ENCODE results near the gene RNFT1. TPM values are rescaled to one million over a fixed set of nuclear protein-coding genes. Genes with fewer than 3 reads are reported as not detected.
A peak's percentile ranks its signal among the peaks of the same experiment; 100 is the strongest.
"Not testable (repeated sequence)": the region's sequence is repeated elsewhere in the genome, so short reads cannot be mapped to it uniquely, and the experiment has no call there.

RNFT1 gene
- total RNA-seq, 1 experiment from 2014 or later = 4.0 TPM

DNA sequence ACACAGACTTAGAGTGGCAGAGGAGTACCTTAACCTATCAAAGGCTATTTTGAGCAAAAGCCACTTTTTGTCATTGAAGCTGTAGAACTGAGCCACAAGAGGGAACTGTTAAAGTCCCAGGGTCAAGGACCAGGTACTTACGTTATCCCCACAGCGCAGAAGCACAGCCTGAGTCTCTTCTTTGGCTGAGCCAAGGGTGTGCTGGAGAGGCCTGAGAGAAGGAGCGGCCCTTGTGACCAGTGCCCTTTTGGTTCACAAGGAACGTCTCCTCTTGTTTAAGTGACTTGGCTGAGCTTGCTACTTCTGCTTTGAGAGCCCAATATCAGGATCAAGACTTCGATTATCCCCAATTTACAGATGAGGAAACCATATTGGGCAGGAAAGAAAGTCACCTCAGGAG is 40.0 kb upstream of the RNFT1 start:
- POLR2A ChIA-PET; H3K4me1 Mint-ChIP-seq; DNase-seq (ENCODE audit: low spot score); H3K36me3 Mint-ChIP-seq; H3K27me3 Mint-ChIP-seq (ENCODE audit: low read depth); H3K4me3 Mint-ChIP-seq; ATAC-seq; H3K9me3 Mint-ChIP-seq: not testable (repeated sequence)
- CTCF ChIA-PET = interaction anchor here (1.5 kb wide), 1 partner anchor 40 kb away, joined by 6 read pairs; the partner anchor contains the start of gene RNFT1
- H3K27ac Mint-ChIP-seq = 0 out of 2 replicates have a peak overlapping the region, but pooled peaks have one; percentile 23

DNA sequence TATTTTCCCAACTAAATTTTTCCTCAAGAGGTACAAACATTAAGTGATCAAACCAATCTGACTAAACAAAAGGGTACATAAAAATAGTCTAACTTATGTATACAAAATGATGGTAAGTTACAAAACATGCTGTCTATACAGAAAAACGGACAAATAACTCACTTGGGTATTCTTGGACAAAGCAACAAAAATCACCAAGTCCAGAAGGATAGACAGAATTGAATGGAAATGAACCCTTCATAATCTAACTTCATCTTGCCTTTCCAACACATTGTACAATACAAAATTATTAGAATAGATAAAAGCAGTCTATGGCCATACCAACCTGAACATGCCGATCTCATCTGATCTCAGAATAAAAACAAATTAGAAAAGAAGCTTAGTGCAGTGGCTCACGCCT is 37.9 kb upstream of the RNFT1 start:
- H3K36me3 Mint-ChIP-seq, H3K4me1 Mint-ChIP-seq, CTCF ChIA-PET: not testable (repeated sequence)

DNA sequence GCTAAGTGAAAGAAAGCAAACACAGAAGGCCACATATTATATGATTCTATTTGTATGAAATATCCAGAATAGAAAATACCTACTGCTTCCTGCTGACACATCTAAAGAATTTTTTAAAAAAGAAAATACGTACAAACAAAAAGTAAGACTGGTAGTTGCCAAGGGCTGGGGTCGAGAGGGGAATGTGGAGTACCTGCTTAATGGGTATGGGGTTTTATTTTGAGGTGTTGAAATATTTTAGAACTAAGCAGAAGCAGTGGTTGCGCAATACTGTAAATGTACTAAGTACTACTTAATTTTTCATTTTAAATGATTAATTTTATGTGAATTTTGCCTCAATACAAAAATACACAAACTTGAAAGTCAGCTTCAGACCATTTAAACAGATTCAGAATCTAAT is 32.1 kb upstream of the RNFT1 start:
- ATAC-seq; H3K27me3 Mint-ChIP-seq (ENCODE audit: low read depth); H3K36me3 Mint-ChIP-seq; H3K4me1 Mint-ChIP-seq; H3K9me3 Mint-ChIP-seq; POLR2A ChIA-PET; H3K27ac Mint-ChIP-seq; CTCF ChIA-PET; DNase-seq (ENCODE audit: low spot score); H3K4me3 Mint-ChIP-seq: not testable (repeated sequence)

More for the DNA sequence above, 37.9 kb upstream of the RNFT1 start:
- H3K4me3 Mint-ChIP-seq; H3K9me3 Mint-ChIP-seq; POLR2A ChIA-PET; DNase-seq (ENCODE audit: low spot score); ATAC-seq; H3K27ac Mint-ChIP-seq; H3K27me3 Mint-ChIP-seq (ENCODE audit: low read depth): not testable (repeated sequence)

DNA sequence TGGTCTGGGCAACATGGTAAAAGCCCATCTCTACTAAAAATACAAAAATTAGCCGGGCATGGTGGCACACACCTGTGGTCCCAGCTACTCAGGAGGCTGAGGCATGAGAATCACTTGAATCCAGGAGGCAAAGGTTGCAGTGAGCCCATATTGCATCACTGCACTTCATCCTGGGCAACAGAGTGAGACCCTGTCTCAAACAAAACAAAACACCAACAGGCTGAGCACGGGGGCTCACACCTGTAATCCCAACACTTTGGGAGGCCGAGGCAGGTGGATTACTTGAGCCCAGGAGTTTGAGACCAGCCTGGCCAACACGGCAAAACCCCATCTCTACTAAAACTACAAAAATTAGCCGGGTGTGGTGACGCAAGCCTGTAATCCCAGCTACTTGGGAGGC is 10.6 kb upstream of the RNFT1 start:
- H3K36me3 Mint-ChIP-seq; H3K4me3 Mint-ChIP-seq; POLR2A ChIA-PET; H3K4me1 Mint-ChIP-seq; ATAC-seq; H3K27ac Mint-ChIP-seq; CTCF ChIA-PET; H3K27me3 Mint-ChIP-seq (ENCODE audit: low read depth); DNase-seq (ENCODE audit: low spot score); H3K9me3 Mint-ChIP-seq: not testable (repeated sequence)

DNA sequence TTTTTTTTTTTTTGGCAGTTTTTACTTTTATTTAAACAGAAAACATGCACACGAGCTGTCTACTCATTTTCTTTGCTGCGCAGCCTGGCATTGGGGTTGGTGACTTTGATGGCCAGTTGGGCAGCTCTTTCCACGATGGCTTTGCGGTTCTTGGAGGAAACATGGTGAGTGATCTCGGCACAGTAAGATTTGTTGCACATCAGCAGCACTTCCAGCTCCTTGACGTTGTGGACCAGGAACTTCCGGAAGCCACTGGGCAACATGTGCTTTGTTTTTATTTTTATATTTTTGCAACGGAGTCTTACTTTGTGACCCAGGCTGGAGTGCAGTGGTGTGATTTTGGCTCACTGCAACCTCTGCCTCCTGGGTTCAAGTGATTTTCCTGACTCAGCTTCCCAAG is 8.9 kb upstream of the RNFT1 start:
- DNase-seq (ENCODE audit: low spot score); H3K9me3 Mint-ChIP-seq; ATAC-seq; H3K4me3 Mint-ChIP-seq; H3K36me3 Mint-ChIP-seq; H3K27me3 Mint-ChIP-seq (ENCODE audit: low read depth); H3K4me1 Mint-ChIP-seq; H3K27ac Mint-ChIP-seq: not testable (repeated sequence)
- ChIA-PET CTCF (interaction anchor here (0.8 to 1.9 kb wide), 2 partner anchors 59 to 63 kb away, joined by 5 to 6 read pairs; no protein-coding TSS in a partner anchor), POLR2A (interaction anchor here (0.6 kb wide), 1 partner anchor 65 kb away, joined by 3 read pairs; no protein-coding TSS in a partner anchor)

DNA sequence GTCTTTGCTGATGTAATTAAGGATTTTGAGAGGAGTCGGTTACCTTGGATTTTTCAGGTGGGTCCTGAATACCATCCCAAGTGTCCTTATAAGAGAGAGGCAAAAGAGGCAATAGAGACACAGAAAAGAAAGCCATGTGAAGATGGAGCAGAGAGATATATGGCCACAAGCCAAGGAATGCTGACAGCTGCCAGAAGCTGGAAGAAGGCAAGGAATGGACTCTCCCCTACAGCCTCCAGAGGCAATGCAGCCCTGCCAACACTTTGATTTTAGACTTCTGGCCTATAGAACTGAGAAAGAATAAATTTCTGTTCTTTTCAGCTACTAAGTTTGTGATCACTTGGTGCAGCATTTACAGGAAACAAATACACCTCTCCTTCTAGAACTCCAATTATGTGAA is 8.2 kb upstream of the RNFT1 start:
- DNase-seq (ENCODE audit: low spot score) (no peak), ATAC-seq (no peak)
- H3K36me3 Mint-ChIP-seq = no peaks in the 10 kb centered on the region
- H3K9me3 Mint-ChIP-seq = no peaks in the 10 kb centered on the region
- CTCF ChIA-PET = interaction anchor here (0.8 to 1.9 kb wide), 2 partner anchors 59 to 64 kb away, joined by 5 to 6 read pairs; no protein-coding TSS in a partner anchor
- POLR2A ChIA-PET = no interaction called here
- H3K4me3 Mint-ChIP-seq = no peak overlapping the region
- H3K27me3 Mint-ChIP-seq (ENCODE audit: low read depth) = no peaks in the 10 kb centered on the region
- no peaks in the 10 kb centered on the region for H3K4me1 Mint-ChIP-seq
- no peak overlapping the region for H3K27ac Mint-ChIP-seq
- TF ChIP-seq, protein P1, sequence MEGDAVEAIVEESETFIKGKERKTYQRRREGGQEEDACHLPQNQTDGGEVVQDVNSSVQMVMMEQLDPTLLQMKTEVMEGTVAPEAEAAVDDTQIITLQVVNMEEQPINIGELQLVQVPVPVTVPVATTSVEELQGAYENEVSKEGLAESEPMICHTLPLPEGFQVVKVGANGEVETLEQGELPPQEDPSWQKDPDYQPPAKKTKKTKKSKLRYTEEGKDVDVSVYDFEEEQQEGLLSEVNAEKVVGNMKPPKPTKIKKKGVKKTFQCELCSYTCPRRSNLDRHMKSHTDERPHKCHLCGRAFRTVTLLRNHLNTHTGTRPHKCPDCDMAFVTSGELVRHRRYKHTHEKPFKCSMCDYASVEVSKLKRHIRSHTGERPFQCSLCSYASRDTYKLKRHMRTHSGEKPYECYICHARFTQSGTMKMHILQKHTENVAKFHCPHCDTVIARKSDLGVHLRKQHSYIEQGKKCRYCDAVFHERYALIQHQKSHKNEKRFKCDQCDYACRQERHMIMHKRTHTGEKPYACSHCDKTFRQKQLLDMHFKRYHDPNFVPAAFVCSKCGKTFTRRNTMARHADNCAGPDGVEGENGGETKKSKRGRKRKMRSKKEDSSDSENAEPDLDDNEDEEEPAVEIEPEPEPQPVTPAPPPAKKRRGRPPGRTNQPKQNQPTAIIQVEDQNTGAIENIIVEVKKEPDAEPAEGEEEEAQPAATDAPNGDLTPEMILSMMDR (IDR thresholded peaks at IDR 0.05) = no peak
- no peak for TF ChIP-seq GABPB1 (CRISPR knock-in tag; IDR thresholded peaks at IDR 0.05)
- no peak for TF ChIP-seq JUN (CRISPR knock-in tag; IDR thresholded peaks at IDR 0.05)
- TF ChIP-seq NFYB (CRISPR knock-in tag; conservative IDR thresholded peaks at IDR 0.05; ENCODE audit: low read depth) = no peak
- no peak for TF ChIP-seq ZNF317 (CRISPR knock-in tag; IDR thresholded peaks at IDR 0.05; ENCODE audit: borderline replicate concordance, low read depth)
- TF ChIP-seq, protein P2, sequence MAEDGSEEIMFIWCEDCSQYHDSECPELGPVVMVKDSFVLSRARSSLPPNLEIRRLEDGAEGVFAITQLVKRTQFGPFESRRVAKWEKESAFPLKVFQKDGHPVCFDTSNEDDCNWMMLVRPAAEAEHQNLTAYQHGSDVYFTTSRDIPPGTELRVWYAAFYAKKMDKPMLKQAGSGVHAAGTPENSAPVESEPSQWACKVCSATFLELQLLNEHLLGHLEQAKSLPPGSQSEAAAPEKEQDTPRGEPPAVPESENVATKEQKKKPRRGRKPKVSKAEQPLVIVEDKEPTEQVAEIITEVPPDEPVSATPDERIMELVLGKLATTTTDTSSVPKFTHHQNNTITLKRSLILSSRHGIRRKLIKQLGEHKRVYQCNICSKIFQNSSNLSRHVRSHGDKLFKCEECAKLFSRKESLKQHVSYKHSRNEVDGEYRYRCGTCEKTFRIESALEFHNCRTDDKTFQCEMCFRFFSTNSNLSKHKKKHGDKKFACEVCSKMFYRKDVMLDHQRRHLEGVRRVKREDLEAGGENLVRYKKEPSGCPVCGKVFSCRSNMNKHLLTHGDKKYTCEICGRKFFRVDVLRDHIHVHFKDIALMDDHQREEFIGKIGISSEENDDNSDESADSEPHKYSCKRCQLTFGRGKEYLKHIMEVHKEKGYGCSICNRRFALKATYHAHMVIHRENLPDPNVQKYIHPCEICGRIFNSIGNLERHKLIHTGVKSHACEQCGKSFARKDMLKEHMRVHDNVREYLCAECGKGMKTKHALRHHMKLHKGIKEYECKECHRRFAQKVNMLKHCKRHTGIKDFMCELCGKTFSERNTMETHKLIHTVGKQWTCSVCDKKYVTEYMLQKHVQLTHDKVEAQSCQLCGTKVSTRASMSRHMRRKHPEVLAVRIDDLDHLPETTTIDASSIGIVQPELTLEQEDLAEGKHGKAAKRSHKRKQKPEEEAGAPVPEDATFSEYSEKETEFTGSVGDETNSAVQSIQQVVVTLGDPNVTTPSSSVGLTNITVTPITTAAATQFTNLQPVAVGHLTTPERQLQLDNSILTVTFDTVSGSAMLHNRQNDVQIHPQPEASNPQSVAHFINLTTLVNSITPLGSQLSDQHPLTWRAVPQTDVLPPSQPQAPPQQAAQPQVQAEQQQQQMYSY (CRISPR knock-in tag; IDR thresholded peaks at IDR 0.05) = no peak
- TF ChIP-seq, protein P3, sequence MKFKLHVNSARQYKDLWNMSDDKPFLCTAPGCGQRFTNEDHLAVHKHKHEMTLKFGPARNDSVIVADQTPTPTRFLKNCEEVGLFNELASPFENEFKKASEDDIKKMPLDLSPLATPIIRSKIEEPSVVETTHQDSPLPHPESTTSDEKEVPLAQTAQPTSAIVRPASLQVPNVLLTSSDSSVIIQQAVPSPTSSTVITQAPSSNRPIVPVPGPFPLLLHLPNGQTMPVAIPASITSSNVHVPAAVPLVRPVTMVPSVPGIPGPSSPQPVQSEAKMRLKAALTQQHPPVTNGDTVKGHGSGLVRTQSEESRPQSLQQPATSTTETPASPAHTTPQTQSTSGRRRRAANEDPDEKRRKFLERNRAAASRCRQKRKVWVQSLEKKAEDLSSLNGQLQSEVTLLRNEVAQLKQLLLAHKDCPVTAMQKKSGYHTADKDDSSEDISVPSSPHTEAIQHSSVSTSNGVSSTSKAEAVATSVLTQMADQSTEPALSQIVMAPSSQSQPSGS (CRISPR knock-in tag; IDR thresholded peaks at IDR 0.05; ENCODE audit: borderline replicate concordance, low read depth) = no peak
- TF ChIP-seq NFATC4 (CRISPR knock-in tag; IDR thresholded peaks at IDR 0.05) = no peak
- TF ChIP-seq, protein P4, sequence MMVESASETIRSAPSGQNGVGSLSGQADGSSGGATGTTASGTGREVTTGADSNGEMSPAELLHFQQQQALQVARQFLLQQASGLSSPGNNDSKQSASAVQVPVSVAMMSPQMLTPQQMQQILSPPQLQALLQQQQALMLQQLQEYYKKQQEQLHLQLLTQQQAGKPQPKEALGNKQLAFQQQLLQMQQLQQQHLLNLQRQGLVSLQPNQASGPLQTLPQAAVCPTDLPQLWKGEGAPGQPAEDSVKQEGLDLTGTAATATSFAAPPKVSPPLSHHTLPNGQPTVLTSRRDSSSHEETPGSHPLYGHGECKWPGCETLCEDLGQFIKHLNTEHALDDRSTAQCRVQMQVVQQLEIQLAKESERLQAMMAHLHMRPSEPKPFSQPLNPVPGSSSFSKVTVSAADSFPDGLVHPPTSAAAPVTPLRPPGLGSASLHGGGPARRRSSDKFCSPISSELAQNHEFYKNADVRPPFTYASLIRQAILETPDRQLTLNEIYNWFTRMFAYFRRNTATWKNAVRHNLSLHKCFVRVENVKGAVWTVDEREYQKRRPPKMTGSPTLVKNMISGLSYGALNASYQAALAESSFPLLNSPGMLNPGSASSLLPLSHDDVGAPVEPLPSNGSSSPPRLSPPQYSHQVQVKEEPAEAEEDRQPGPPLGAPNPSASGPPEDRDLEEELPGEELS (CRISPR knock-in tag; IDR thresholded peaks at IDR 0.05) = no peak

Data from WTC11 (cell line).